ENCODE data around the gene B9D2. TPM values are rescaled to one million over a fixed set of nuclear protein-coding genes. Genes with fewer than 3 reads are reported as not detected.
A peak's percentile ranks its signal among the peaks of the same experiment; 100 is the strongest.

Gene B9D2
- total RNA-seq, 2 experiments from 2014 or later, result 21.1 to 26.8 TPM

DNA sequence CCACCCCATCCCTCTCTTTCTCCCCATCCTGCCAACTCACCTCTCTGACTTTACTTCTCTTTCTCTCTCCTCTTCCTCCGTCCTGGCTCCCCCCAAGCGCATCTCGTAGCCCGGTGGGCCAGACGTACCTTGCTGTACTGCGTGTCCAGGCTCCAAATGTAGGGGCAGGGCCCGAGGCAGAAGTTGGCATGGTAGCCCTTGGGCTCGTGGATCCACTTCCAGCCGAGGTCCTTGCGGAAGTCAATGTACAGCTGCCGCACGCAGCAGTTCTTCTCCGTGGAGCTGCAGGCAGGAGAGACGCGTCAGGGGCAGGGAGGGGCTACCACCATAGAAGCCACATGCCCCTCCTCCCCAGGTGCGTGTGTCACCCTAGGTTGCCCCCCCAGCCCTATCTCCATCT, 31.9 kb downstream of the B9D2 start:
- ChIA-PET POLR2A (interaction anchor here (1.3 kb wide), 1 partner anchor 20 kb away, joined by 4 read pairs; no protein-coding TSS in a partner anchor), CTCF (interaction anchor here (0.6 kb wide), 2 partner anchors 18 to 102 kb away, joined by 3 read pairs; no protein-coding TSS in a partner anchor)
- ATAC-seq (ENCODE audit: poor library complexity), result no peak
- Histone ChIP-seq H3K9me3 (ENCODE audit: control insufficient read depth in 1 of 2, insufficient read depth in 1 of 2, low read length in 2 of 2) (no peaks in the 10 kb centered on the region), H3K36me3 (ENCODE audit: insufficient read depth, low read length) (peaks cover 80% of the 10 kb centered on the region), H3K27ac (ENCODE audit: low read depth in 1 of 2, low read length in 2 of 2) (no peak overlapping the region), H3K27me3 (ENCODE audit: control insufficient read depth in 1 of 2, insufficient read depth in 2 of 2, low read length in 2 of 2) (no peaks in the 10 kb centered on the region), H3K4me1 (ENCODE audit: insufficient read depth, low read length) (peaks cover 89% of the 10 kb centered on the region), H3K4me3 (ENCODE audit: low read length) (no peak overlapping the region)
- intact Hi-C loops (cut with DNase I, micrococcal nuclease), result no loop called here
- Mint-ChIP-seq H3K27me3 (no peaks in the 10 kb centered on the region), H3K36me3 (ENCODE audit: low read depth) (peaks cover 78% of the 10 kb centered on the region), H3K4me3 (peak overlapping the region; percentile 30), H3K27ac (peak overlapping the region; percentile 79), H3K4me1 (ENCODE audit: low read depth) (peaks cover 54% of the 10 kb centered on the region), H3K9me3 (no peaks in the 10 kb centered on the region)
- DNase-seq, result peak in 1 of 14 experiments; percentile 26
- no peak for TF ChIP-seq CTCF (IDR thresholded peaks at IDR 0.05)

DNA sequence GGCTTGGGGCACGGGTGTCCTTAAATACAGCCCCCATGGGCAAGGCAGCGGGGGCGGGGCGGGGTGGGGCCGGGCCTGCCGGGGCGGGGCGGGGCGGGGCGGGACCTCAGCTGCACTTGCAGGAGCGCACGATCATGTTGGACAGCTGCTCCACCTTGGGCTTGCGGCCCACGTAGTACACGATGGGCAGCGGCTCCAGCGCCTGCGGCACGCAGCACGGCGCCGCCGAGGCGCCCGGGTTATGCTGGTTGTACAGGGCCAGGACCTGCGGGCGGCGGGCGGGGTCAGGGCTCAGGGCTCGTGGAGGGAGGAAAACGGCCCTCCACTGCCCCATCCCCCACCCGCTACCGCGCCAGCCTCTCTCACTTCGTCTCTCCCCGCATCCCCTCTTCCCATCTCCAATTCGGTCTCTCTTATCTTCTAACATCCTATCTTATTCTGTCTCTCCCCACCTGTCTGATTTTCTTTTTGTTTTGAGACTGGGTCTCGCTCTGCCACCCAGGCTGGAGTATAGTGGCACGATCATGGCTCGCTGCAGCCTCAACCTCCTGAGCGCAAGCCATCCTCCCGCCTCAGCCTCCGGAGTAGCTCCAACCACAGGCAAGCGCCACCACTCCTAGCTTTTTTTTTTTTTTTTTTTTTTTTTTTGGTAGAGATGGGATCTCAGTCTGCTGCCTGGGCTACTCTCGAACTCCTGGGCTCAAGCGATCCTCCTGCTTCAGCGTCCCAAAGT, 32.8 kb downstream of the B9D2 start:
- H3K4me3 Mint-ChIP-seq, result peak overlapping the region; percentile 53
- no peak for ATAC-seq (ENCODE audit: poor library complexity)
- H3K36me3 Mint-ChIP-seq (ENCODE audit: low read depth), result peaks cover 80% of the 10 kb centered on the region
- Histone ChIP-seq H3K36me3 (ENCODE audit: insufficient read depth, low read length) (peaks cover 71% of the 10 kb centered on the region), H3K27ac (ENCODE audit: low read depth in 1 of 2, low read length in 2 of 2) (no peak overlapping the region), H3K4me3 (ENCODE audit: low read length) (no peak overlapping the region), H3K27me3 (ENCODE audit: control insufficient read depth in 1 of 2, insufficient read depth in 2 of 2, low read length in 2 of 2) (no peaks in the 10 kb centered on the region), H3K9me3 (ENCODE audit: control insufficient read depth in 1 of 2, insufficient read depth in 1 of 2, low read length in 2 of 2) (no peaks in the 10 kb centered on the region), H3K4me1 (ENCODE audit: insufficient read depth, low read length) (peaks cover 94% of the 10 kb centered on the region)
- CTCF ChIA-PET, result interaction anchor here (0.6 to 0.7 kb wide), 3 partner anchors 73 to 958 kb away, joined by 3 read pairs; no protein-coding TSS in a partner anchor
- H3K27ac Mint-ChIP-seq, result peak overlapping the region; percentile 81
- H3K4me1 Mint-ChIP-seq (ENCODE audit: low read depth), result peaks cover 63% of the 10 kb centered on the region
- no peaks in the 10 kb centered on the region for H3K9me3 Mint-ChIP-seq
- DNase-seq, result peak in 1 of 14 experiments; percentile 46
- POLR2A ChIA-PET, result interaction anchor here (5.6 kb wide), 1 partner anchor 21 kb away, joined by 106 read pairs; the partner anchor contains the start of gene TGFB1
- intact Hi-C loops (cut with DNase I, micrococcal nuclease), result no loop called here
- H3K27me3 Mint-ChIP-seq, result no peaks in the 10 kb centered on the region
- TF ChIP-seq CTCF (IDR thresholded peaks at IDR 0.05), result no peak

DNA sequence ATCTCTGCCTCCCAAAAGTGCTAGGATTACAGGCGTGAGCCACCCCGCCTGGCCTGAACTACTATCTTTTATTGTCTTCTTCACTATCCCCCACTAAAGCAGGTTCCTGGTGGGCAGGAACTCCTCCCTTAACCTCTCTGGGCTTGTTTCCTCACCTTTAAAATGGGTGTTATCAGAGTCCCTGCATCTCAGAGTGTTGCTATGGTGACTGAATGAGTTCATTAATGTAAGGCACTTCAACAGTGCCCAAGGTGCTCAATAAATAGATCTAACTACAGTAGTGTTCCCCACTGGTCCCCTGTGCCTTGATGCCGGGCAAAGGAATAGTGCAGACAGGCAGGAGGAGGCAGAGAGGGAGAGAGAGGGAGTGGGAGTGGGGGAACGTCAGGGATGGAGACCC, 33.5 kb downstream of the B9D2 start:
- Mint-ChIP-seq H3K27ac (peak overlapping the region; percentile 81), H3K4me1 (ENCODE audit: low read depth) (peaks cover 65% of the 10 kb centered on the region), H3K27me3 (no peaks in the 10 kb centered on the region), H3K36me3 (ENCODE audit: low read depth) (peaks cover 78% of the 10 kb centered on the region), H3K9me3 (no peaks in the 10 kb centered on the region), H3K4me3 (peak overlapping the region; percentile 78)
- no peak for TF ChIP-seq CTCF (IDR thresholded peaks at IDR 0.05)
- CTCF ChIA-PET, result no interaction called here
- Histone ChIP-seq H3K27me3 (ENCODE audit: control insufficient read depth in 1 of 2, insufficient read depth in 2 of 2, low read length in 2 of 2) (no peaks in the 10 kb centered on the region), H3K4me1 (ENCODE audit: insufficient read depth, low read length) (peaks cover 94% of the 10 kb centered on the region), H3K36me3 (ENCODE audit: insufficient read depth, low read length) (peaks cover 65% of the 10 kb centered on the region), H3K9me3 (ENCODE audit: control insufficient read depth in 1 of 2, insufficient read depth in 1 of 2, low read length in 2 of 2) (no peaks in the 10 kb centered on the region), H3K27ac (ENCODE audit: low read depth in 1 of 2, low read length in 2 of 2) (no peak overlapping the region), H3K4me3 (ENCODE audit: low read length) (no peak overlapping the region)
- intact Hi-C loops (cut with DNase I, micrococcal nuclease), result no loop called here
- ATAC-seq (ENCODE audit: poor library complexity) (no peak), DNase-seq (peak in 3 of 14 experiments; percentile 30 to 43 (median 40))
- POLR2A ChIA-PET, result interaction anchor here (5.6 kb wide), 1 partner anchor 21 kb away, joined by 106 read pairs; the partner anchor contains the start of gene TGFB1
